HG02870 (cell line): Measurements from ENCODE around the gene TADA2A.
A peak's percentile ranks its signal among the peaks of the same experiment; 100 is the strongest.

Experiments
- ATAC-seq: cut with Tn5 transposase; IDR thresholded peaks from one replicate; pipeline ENCODE4 v1.9.1; 2021; ENCODE audit warnings: mild to moderate bottlenecking, moderate library complexity; ENCODE audit not compliant: unreplicated experiment

Gene TADA2A

GRCh38 chr17:37458805-37459204 lies 52.1 kb downstream of the TADA2A start:
- ATAC-seq: no peak

- no peak for ATAC-seq
Measured at GRCh38 chr17:37461668-37462067, 55.0 kb downstream of the TADA2A start.

- ATAC-seq: no peak
Measured at GRCh38 chr17:37462492-37462891, 55.8 kb downstream of the TADA2A start.

DNA sequence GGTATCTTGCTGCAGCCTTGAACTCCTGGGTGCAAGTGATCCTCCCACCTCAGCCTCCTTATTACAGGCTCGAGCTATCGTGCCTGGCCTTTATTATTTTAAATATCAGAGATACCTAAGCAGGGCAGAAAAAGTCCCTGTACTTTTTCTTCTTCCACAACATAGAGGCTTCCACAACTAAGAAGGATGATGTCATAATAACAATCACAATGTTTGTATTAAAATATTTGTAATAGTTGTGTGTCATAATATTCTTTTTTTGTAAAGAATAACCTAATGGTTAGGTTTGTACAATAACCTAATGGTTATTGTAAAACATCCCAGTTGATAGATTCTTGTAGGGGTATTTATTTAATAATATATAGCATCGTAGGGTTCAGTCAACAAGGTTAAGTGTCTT lies 56.4 kb downstream of the TADA2A start:
- ATAC-seq: no peak

DNA sequence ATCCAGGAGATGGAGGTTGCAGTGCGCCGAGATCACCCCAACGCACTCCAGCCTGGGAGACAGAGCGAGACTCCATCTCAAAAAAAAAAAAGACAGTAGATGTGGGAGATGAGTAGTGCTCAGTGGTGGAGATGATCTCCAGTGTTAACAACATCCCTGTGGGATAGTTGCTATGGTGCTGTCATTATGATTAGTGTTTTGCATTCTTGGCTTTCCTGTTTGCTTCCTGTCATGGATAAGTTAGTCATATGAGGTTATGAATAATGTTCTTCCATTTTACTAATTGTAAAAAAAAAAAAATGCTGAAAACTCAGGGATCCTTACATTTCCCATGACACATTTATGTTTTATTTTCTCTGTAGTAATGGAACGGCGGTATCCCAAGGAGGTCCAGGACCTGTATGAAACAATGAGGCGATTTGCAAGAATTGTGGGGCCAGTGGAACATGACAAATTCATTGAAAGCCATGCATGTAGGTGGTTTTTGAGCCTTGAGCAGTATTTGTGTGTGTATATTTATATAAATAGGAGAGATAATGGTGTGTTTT lies 58.5 kb downstream of the TADA2A start:
- no peak for ATAC-seq

DNA sequence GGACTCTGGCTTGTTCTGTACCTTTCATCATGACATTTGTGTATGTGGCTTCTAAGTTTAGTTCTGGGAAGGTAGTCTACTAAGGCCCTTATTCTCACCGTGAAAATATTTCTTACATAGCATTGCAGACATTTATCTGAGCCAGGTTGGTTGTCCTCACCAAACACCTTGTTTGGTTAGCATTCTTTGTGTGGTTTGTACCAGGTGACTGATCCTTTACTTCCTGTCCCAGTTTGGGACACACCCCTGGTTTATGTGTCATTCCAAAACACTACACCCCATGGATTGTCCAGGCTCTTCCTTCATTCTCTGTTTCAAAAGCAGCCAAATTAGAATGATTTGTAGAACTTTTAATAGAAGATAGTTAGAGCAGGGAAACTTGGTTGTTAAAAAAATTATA lies 59.8 kb downstream of the TADA2A start:
- ATAC-seq: no peak

- ATAC-seq: no peak
Measured at GRCh38 chr17:37470181-37470580, 63.5 kb downstream of the TADA2A start.

DNA sequence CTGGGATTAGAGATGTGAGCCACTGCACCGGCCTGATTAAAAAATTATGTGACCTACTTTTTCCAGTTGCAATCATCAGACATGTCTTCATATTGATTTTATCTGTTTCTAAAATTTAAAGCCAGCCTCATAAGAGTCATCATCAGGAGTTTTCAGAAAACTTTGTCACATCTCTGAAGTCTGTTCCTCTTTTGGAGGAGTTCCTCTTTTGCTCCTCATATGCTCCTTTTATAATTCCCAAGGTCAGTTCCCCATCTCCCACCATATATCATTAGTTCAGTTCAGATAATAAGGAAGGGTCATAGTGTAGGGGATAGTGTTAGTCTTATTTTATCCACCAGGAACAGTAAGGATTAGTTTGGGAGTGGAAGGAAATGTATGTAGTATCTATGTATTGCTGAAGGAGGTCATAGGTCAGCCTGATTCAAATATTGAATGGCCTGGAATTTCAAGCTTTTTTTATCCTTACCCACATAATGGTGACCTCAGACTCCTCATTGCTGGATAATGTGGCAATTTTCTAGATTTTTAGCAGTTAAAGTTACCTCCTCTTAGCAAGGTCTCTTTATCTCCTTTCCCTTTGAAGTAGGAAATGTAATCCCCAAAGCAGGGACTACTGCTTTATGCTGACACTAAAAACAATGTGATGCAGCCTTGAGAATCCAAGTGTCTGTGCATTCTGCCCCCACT lies 69.2 kb downstream of the TADA2A start:
- ATAC-seq: no peak

DNA sequence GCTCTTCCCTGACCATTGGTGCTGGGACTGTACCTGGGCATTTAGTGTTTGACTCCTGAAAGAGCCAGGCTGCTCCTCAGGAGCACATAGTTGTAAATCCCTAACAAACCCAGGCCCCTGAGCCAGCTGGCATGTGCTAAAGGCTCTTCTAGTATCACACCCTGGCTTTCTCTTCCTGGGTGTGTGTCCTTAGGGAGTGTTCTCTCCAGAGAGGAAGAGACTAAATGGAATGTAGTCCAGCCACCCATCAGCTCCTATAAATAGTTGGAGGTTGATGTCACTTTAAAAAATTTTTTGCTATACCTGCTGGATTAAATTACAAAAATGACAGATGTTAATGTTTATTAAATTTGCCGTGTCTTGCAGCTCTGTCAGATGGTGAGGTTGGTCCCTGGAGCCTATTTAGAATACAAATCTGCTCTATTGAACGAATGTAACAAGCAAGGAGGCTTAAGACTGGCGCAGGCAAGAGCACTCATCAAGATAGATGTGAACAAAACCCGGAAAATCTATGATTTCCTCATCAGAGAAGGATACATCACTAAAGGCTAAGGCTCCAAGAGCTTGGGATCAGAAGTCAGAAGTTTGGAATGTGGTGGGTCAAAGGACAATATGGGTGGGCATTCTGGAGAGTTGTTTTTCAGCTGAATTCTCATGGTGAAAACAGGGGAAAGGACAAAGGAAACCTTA lies 69.9 kb downstream of the TADA2A start:
- ATAC-seq: no peak

DNA sequence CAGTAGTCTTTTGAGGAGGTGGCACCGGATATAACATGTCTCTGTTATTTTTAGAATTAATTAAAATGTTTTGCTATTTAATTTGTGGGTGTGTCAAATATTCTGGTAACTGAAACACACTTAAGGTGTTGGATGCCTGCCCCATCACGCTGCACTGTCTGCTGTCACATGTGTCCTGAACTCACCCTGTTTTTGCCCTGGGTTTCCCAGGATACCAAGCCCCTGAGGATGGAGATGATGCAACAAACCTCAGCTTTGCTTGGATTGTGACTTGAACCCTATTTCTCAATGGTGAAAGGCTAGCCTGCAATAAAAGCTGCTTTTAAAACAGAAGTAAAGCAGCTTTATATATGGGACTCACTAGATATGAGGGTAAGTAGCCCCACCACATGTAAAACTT lies 71.5 kb downstream of the TADA2A start:
- no peak for ATAC-seq

DNA sequence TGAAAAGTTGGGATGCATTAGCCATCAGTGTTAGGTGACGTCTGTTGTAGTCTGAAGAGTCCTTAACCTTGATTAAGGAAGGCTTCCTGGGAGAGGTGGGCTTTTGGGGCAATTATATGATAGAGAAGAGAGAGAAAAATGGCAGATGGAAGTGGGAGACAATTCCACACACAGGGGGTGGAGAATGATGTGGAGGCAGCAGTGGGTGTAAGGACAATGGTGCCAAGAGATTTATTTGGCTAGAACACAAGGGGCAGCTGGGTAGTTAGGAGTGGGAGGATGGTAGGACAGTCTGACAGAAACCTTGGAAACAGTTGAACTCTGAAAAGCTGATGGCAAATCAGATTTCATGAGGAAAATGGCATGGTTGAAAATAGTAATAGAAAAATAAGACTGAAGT lies 72.3 kb downstream of the TADA2A start:
- ATAC-seq: no peak

GRCh38 chr17:37480427-37480826 lies 73.7 kb downstream of the TADA2A start:
- ATAC-seq: no peak

- no peak for ATAC-seq
Measured at GRCh38 chr17:37481001-37481665, 74.4 kb downstream of the TADA2A start.

DNA sequence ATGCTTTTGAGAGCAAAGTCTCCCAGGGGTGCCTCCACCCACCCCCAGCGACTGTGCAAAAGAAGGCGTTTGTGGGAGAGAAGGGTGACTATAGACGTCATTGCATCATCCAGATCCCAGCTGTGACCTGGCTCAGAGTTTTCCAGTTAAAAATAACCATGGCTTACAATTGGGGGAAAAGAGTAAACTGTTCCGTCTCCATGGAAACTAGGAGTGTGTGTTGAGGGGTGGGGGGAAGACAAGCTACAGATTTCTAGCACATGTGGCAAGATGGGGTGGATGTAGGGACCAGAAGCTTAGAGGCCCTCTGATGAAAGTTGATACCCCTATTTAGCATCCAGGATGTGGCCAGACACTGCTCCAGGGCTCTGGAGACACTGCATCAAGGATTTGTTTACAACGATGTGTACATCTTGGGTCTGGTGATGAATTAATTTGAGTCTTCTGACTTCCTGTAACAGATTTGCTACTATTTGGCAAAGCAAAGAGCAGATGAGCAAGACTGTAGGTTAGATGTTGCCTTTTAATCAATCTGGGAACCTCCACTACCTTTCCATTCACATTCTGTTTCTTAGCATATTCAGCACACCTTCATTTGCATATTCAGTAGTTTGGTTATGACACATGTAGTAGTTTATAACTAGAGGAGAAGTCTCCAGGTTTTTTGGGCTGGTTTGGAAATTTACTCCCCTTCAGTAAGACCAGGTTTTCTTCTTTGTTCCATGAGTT lies 76.8 kb downstream of the TADA2A start:
- ATAC-seq: no peak

GRCh38 chr17:37485938-37486570 lies 79.4 kb downstream of the TADA2A start:
- no peak for ATAC-seq

- no peak for ATAC-seq
Measured at GRCh38 chr17:37488009-37488604, 81.4 kb downstream of the TADA2A start.

- ATAC-seq: no peak
Measured at GRCh38 chr17:37488607-37489196, 82.0 kb downstream of the TADA2A start.

DNA sequence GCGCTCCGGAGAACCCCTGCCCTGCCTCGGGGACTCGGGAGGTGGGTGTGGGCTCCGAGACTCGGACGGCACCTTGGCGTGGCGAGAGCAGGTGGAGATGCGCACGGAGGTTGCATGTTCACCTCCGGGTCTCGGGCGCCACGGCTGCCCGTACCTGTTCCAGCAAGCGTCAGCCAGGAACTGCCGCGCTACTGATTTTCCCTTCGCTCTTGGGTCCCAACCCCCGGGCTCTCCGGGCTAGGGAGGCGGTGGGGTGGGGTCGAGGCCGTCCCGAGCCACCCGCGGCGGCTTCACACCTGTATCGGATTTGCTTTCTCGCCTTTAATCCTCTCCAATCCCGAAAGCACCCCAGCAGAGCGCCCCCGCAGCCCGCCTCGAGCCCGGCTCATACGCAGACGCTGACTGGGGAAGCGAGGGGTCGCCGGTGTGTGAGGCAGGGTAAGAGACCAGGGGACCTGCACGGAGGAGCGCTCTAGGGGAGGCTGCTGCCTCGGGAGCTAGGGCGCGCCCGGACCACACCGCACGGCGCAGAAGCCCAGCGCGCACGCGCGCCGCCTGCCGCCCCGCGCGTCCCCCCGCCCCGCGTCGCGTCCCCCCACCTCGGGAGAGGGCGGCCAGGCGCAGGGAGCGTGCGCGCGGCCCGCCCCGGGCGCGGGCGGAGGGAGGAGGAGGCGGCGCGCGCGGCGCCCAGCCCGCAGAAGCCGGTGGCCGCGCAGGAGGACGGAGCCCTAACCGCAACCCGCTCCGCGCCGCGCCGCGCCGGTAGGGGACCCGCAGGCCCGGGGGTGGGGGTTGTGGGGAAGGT lies 82.7 kb downstream of the TADA2A start, which contains the start of gene DUSP14:
DUSP14 (plus strand) TSS at position 695 of the 805 bp plus-strand sequence. CDS start 22,382 bp downstream, outside the sequence.
- peak; percentile 64 for ATAC-seq

DNA sequence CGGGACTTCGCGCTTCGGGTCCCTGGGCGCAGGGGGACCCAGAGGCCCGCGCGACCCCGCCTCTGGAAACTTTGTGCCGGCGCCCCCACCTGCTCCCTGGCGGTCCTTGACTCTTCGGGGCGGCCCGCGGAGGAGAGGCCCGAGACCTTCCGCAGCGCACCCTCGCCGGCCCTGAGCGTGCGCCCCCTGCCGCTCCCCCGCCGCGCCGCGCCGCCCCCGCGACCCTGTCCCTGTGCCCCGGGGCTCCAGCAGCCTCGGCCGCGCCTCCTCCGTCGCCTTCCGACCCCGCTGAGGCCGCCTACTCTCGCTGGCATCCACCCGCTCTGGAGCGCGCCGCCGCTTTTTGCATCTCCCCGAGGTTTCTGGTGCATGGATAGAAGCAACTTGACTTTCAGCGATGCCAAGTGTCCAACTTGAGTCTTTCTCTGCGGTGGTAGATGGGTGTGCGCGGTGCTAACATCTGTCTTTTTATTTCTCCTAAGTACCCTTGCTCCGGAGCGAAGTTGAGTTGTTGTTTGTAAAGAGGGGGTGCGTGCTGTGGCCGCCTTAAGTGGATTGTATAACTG lies 83.4 kb downstream of the TADA2A start:
- ATAC-seq: peak; percentile 45
